IMR-90 (cell line): ENCODE measurements around the gene MYO9B. TPM values are rescaled to one million over a fixed set of nuclear protein-coding genes. Genes with fewer than 3 reads are reported as not detected.

ENCODE experiments used
- ATAC-seq: fragments of 200-7000 bp; cut with Tn5 transposase; 2 replicates; pipeline ENCODE4 v1.9.1; 2020; ENCODE audit warnings: low read depth, mild to moderate bottlenecking, moderate library complexity
- BruUV-seq: library from RNA; stranded (reverse); fragments of 400-500 nt; replicated peaks from 2 replicates; lab custom pipeline; 2021; lab: Mats Ljungman, UMichigan
- CTCF ChIA-PET: fragments of 300-600 bp; formaldehyde crosslinking; extraction: SDS; loops from one replicate; lab custom pipeline; 2021; ENCODE audit warnings: antibody characterized with exemption; lab: Yijun Ruan, JAX
- POLR2A ChIA-PET: fragments of 300-600 bp; sonication (Branson Sonifier 250); formaldehyde crosslinking; loops from one replicate; lab custom pipeline; 2022; ENCODE audit warnings: antibody characterized with exemption; ENCODE audit not compliant: unreplicated experiment; lab: Charles Lee
- DNase-seq: peaks from one replicate; pipeline ENCODE4 v3.0.0; 2013
- H2AFZ ChIP-seq: replicated peaks from 2 replicates; pipeline ENCODE3; 2013; ENCODE audit warnings: low read length, mild to moderate bottlenecking; ENCODE audit not compliant: poor library complexity
- H2AK5ac ChIP-seq: 2 replicates; pipeline ENCODE4 v1.6.1; 2013; ENCODE audit warnings: low read depth, low read length, inconsistent platforms
- H2AK9ac ChIP-seq: replicated peaks from 2 replicates; pipeline ENCODE3; 2013; ENCODE audit warnings: mild to moderate bottlenecking, low read depth, low read length, moderate library complexity; ENCODE audit not compliant: poor library complexity
- H2BK120ac ChIP-seq: 2 replicates; pipeline ENCODE4 v1.6.1; 2013; ENCODE audit warnings: low read depth, low read length, inconsistent platforms
- H2BK15ac ChIP-seq: 3 replicates; pipeline ENCODE4 v1.6.1; 2013; ENCODE audit warnings: low read depth, low read length, inconsistent platforms
- H2BK20ac ChIP-seq: 2 replicates; pipeline ENCODE4 v1.6.1; 2013; ENCODE audit warnings: low read depth, mild to moderate bottlenecking, inconsistent platforms, low read length, moderate library complexity
- H2BK5ac ChIP-seq: 2 replicates; pipeline ENCODE4 v1.6.1; 2013; ENCODE audit warnings: mild to moderate bottlenecking, low read depth, low read length, inconsistent platforms; ENCODE audit not compliant: poor library complexity, severe bottlenecking
- H3K14ac ChIP-seq: replicated peaks from 2 replicates; pipeline ENCODE4 v1.6.1; 2013; ENCODE audit warnings: low read depth, low read length, inconsistent platforms
- H3K18ac ChIP-seq: 2 replicates; pipeline ENCODE4 v1.6.1; 2013; ENCODE audit warnings: low read depth, low read length, control low read depth
- H3K23ac ChIP-seq: 2 replicates; pipeline ENCODE4 v1.6.1; 2013; ENCODE audit warnings: low read depth, low read length, inconsistent platforms
- H3K27ac ChIP-seq: 2 replicates; pipeline ENCODE4 v1.5.1; 2013; ENCODE audit warnings: mild to moderate bottlenecking, control low read depth, low read length; ENCODE audit not compliant: insufficient read depth
- H3K27me3 ChIP-seq: 2 replicates; pipeline ENCODE4 v1.6.1; 2013; ENCODE audit warnings: low read length; ENCODE audit not compliant: control insufficient read depth, insufficient read depth
- H3K36me3 ChIP-seq: 2 replicates; pipeline ENCODE4 v1.6.1; 2013; ENCODE audit warnings: low read length, mixed read lengths; ENCODE audit not compliant: control insufficient read depth, insufficient read depth
- H3K4ac ChIP-seq: 2 replicates; pipeline ENCODE4 v1.6.1; 2013; ENCODE audit warnings: low read depth, low read length, inconsistent platforms
- H3K4me1 ChIP-seq: 2 replicates; pipeline ENCODE4 v1.6.1; 2013; ENCODE audit warnings: low read length, mixed read lengths; ENCODE audit not compliant: control insufficient read depth, insufficient read depth
- H3K4me2 ChIP-seq: 2 replicates; pipeline ENCODE4 v1.6.1; 2013; ENCODE audit warnings: low read depth, mild to moderate bottlenecking, control low read depth, low read length, moderate library complexity
- H3K4me3 ChIP-seq: 2 replicates; pipeline ENCODE4 v1.5.1; 2013; ENCODE audit warnings: low read depth, mild to moderate bottlenecking, control low read depth, low read length, moderate library complexity; ENCODE audit not compliant: insufficient read depth
- H3K56ac ChIP-seq: 2 replicates; pipeline ENCODE4 v1.6.1; 2013; ENCODE audit warnings: low read length, inconsistent platforms; ENCODE audit not compliant: insufficient read depth; ENCODE audit errors: extremely low read depth
- H3K79me1 ChIP-seq, 2 experiments: 2 replicates each; pipeline ENCODE4 v1.6.1; 2013; ENCODE audit warnings: low read length in 2 of 2, inconsistent platforms in 1 of 2, low read depth in 1 of 2
- H3K9ac ChIP-seq: 2 replicates; pipeline ENCODE4 v1.6.1; 2013; ENCODE audit warnings: low read depth, low read length, control low read depth
- H3K9me1 ChIP-seq: 2 replicates; pipeline ENCODE4 v1.6.1; 2013; ENCODE audit warnings: low read length, inconsistent platforms; ENCODE audit not compliant: insufficient read depth
- H3K9me3 ChIP-seq: 2 replicates; pipeline ENCODE4 v1.6.1; 2013; ENCODE audit warnings: low read length; ENCODE audit not compliant: control insufficient read depth, insufficient read depth
- H4K20me1 ChIP-seq: 2 replicates; pipeline ENCODE4 v1.6.1; 2013; ENCODE audit warnings: low read length, inconsistent platforms; ENCODE audit not compliant: insufficient read depth
- H4K5ac ChIP-seq: 2 replicates; pipeline ENCODE4 v1.6.1; 2013; ENCODE audit warnings: mild to moderate bottlenecking, low read depth, low read length, control low read depth
- H4K8ac ChIP-seq, 2 experiments: 2 replicates each; pipeline ENCODE4 v1.6.1; 2013; ENCODE audit warnings: low read depth in 2 of 2, low read length in 2 of 2, control low read depth in 1 of 2, inconsistent platforms in 1 of 2
- H4K91ac ChIP-seq: 2 replicates; pipeline ENCODE4 v1.6.1; 2013; ENCODE audit warnings: low read depth, low read length, inconsistent platforms; ENCODE audit not compliant: insufficient read depth
- CHD1 ChIP-seq: IDR thresholded peaks from 2 replicates; pipeline ENCODE4 v1.6.1; 2012; ENCODE audit warnings: low read depth, low read length, improper control_type of control experiment
- MAFK ChIP-seq: IDR thresholded peaks from 2 replicates; pipeline ENCODE4 v1.6.1; 2012; ENCODE audit warnings: low read depth, low read length, improper control_type of control experiment
- MAZ ChIP-seq: IDR thresholded peaks from 2 replicates; pipeline ENCODE4 v1.6.1; 2012; ENCODE audit warnings: low read depth, mild to moderate bottlenecking, low read length, improper control_type of control experiment, moderate library complexity, borderline replicate concordance
- RAD21 ChIP-seq: IDR thresholded peaks from 2 replicates; pipeline ENCODE4 v1.6.1; 2012; ENCODE audit warnings: low read length, improper control_type of control experiment
- WGBS, 2 experiments: methylation state at CpG; one replicate each; pipeline versions ENCODE4 v1.1.5 to v1.1.7; 2013; ENCODE audit warnings: missing lambda C conversion rate in 2 of 2; ENCODE audit not compliant: insufficient read length in 1 of 2; ENCODE audit errors: extremely low coverage in 2 of 2; 5-methylcytosine and 5-hydroxymethylcytosine counted together
- dilution Hi-C: fragments of 300-500 bp; cut with HindIII; formaldehyde crosslinking; loops from one replicate; pipeline ENCODE4 v1.14.3; 2018; ENCODE audit warnings: low sequenced_read_pairs; ENCODE audit not compliant: unreplicated experiment
- in situ Hi-C: fragments of 300-500 bp; cut with MboI; formaldehyde crosslinking; loops from 3 replicates; pipeline ENCODE4 v1.14.3; 2019; ENCODE audit warnings: low sequenced_read_pairs, inconsistent platforms, mixed read lengths
- intact Hi-C: fragments of 100-400 bp; cut with micrococcal nuclease; formaldehyde crosslinking; loops from 2 replicates; pipeline ENCODE4 v1.10.0; 2022
- polyA plus RNA-seq, 3 experiments: library from polyadenylated mRNA; depleted of rRNA; stranded (reverse); fragments of >200 nt; gene quantifications; 2 replicates each; pipeline ENCODE4 v1.2.3, GENCODE V29; 2012; ENCODE audit warnings: low replicate concordance in 1 of 3
- total RNA-seq: library from RNA; depleted of rRNA; stranded (reverse); fragments of >200 nt; gene quantifications from 2 replicates; pipeline ENCODE4 v1.2.3, GENCODE V29; 2012
- TF ChIP-seq, protein P1 (sequence below): fragments of 150-350 bp; IDR thresholded peaks from 2 replicates; pipeline ENCODE4 v1.6.1; 2016; ENCODE audit warnings: low read depth, mild to moderate bottlenecking, low read length, moderate library complexity, borderline replicate concordance
- TF ChIP-seq, protein P2 (sequence below): conservative IDR thresholded peaks from 2 replicates; pipeline ENCODE4 v1.5.1; 2012; ENCODE audit warnings: mild to moderate bottlenecking, low read depth, low read length, improper control_type of control experiment

The MYO9B gene
- total and polyA plus RNA-seq, 2 of the 4 experiments (the other 2 are of a cell fraction): 61.8 to 77.8 TPM

DNA sequence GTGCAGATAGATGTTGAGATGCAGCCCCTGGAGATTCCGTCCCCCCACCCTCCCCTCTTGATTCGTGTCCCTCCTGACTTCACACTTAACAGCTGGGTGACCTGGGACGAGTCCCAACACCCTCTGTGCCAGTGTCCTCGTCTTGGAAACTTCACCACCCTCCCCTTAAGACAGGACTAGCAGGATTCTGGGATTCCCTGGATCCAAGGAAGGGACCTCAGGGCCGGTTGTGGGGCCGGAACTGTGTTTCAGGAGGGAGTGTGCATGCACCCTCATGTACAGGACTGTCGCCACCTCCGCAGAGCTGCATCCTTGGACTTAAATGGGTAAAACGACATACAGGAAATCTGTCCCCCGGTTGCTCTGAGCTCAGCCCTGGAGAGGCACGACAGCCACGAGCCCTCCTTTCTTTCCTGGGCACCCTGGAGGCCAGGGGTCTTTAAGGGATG is 990 bp downstream of the MYO9B start:
- ATAC-seq (no peak), DNase-seq (no peak)
- H2BK5ac ChIP-seq: peak overlapping the region; percentile 90
- H3K23ac ChIP-seq: peak overlapping the region; percentile 95
- H3K4me1 ChIP-seq: peaks cover 24% of the 10 kb centered on the region
- H2AK9ac ChIP-seq: peak overlapping the region; percentile 100
- no peak overlapping the region for H2BK20ac ChIP-seq
- in situ Hi-C loops: no loop called here
- no peak overlapping the region for H2BK15ac ChIP-seq
- peak overlapping the region; percentile 64 for H2AFZ ChIP-seq
- peak overlapping the region; percentile 94 for H3K27ac ChIP-seq
- intact Hi-C loops: no loop called here
- BruUV-seq: no TSS peak
- peak overlapping the region; percentile 84 for H3K4me3 ChIP-seq
- 0 out of 2 replicates have a peak overlapping the region, but pooled peaks have one; percentile 10 for H4K5ac ChIP-seq
- peak overlapping the region; percentile 28 for H3K18ac ChIP-seq
- peak overlapping the region; percentile 7; the same call in 1 of the 2 replicates for H2BK120ac ChIP-seq
- H3K9ac ChIP-seq: peak overlapping the region; percentile 96
- H2AK5ac ChIP-seq: peak overlapping the region; percentile 98
- TF ChIP-seq, protein P1, sequence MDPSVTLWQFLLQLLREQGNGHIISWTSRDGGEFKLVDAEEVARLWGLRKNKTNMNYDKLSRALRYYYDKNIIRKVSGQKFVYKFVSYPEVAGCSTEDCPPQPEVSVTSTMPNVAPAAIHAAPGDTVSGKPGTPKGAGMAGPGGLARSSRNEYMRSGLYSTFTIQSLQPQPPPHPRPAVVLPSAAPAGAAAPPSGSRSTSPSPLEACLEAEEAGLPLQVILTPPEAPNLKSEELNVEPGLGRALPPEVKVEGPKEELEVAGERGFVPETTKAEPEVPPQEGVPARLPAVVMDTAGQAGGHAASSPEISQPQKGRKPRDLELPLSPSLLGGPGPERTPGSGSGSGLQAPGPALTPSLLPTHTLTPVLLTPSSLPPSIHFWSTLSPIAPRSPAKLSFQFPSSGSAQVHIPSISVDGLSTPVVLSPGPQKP: no peak
- TF ChIP-seq, protein P2, sequence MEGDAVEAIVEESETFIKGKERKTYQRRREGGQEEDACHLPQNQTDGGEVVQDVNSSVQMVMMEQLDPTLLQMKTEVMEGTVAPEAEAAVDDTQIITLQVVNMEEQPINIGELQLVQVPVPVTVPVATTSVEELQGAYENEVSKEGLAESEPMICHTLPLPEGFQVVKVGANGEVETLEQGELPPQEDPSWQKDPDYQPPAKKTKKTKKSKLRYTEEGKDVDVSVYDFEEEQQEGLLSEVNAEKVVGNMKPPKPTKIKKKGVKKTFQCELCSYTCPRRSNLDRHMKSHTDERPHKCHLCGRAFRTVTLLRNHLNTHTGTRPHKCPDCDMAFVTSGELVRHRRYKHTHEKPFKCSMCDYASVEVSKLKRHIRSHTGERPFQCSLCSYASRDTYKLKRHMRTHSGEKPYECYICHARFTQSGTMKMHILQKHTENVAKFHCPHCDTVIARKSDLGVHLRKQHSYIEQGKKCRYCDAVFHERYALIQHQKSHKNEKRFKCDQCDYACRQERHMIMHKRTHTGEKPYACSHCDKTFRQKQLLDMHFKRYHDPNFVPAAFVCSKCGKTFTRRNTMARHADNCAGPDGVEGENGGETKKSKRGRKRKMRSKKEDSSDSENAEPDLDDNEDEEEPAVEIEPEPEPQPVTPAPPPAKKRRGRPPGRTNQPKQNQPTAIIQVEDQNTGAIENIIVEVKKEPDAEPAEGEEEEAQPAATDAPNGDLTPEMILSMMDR: no peak
- TF ChIP-seq RAD21 (no peak), MAZ (no peak), CHD1 (0 out of 2 replicates have a peak, but pooled peaks have one; percentile 2), MAFK (no peak)
- ChIA-PET CTCF (interaction anchor here (1.0 kb wide), 2 partner anchors 10 kb away, joined by 3 read pairs; no protein-coding TSS in a partner anchor), POLR2A (interaction anchor here (0.6 kb wide), 1 partner anchor 130 kb away, joined by 3 read pairs; no protein-coding TSS in a partner anchor)
- peak overlapping the region in 1 of 2 experiments; percentile 80; a peak in 1 of 4 replicates for H4K8ac ChIP-seq
- H3K4ac ChIP-seq: peak overlapping the region; percentile 92
- dilution Hi-C loops: no loop called here
- H4K20me1 ChIP-seq: peaks cover 34% of the 10 kb centered on the region
- H3K79me1 ChIP-seq: peaks cover 20 to 48% of the 10 kb centered on the region in 2 experiments; a peak in 3 of 4 replicates
- peak overlapping the region; percentile 97 for H3K4me2 ChIP-seq
- peak overlapping the region; percentile 59 for H4K91ac ChIP-seq
- H3K9me1 ChIP-seq: peaks cover 7% of the 10 kb centered on the region
- WGBS, 2 experiments: 12% methylated on average over 3 of the region's 12 CpGs; no CpG with 5 or more reads in 1 of the 2 experiments
- peak overlapping the region; percentile 72 for H3K14ac ChIP-seq
- no peaks in the 10 kb centered on the region for H3K9me3 ChIP-seq
- H3K36me3 ChIP-seq: no peaks in the 10 kb centered on the region; the same call in 1 of the 2 replicates
- H3K56ac ChIP-seq: peak overlapping the region; percentile 83
- H3K27me3 ChIP-seq: no peaks in the 10 kb centered on the region
